Nephron progenitor cell (in vitro differentiated cells): ENCODE results near the gene MAP3K21.

Experiments
- DNase-seq: peaks from one replicate; pipeline ENCODE4 v3.0.0; 2021
- H3K27ac Mint-ChIP-seq: 2 replicates; pipeline ENCODE4 v1.8.0; 2021; ENCODE audit warnings: mild to moderate bottlenecking, moderate library complexity, mixed read lengths
- H3K27me3 Mint-ChIP-seq: 2 replicates; pipeline ENCODE4 v1.8.0; 2021; ENCODE audit warnings: mild to moderate bottlenecking, low read depth, mixed read lengths; ENCODE audit not compliant: poor library complexity
- H3K36me3 Mint-ChIP-seq: 2 replicates; pipeline ENCODE4 v1.8.0; 2021; ENCODE audit warnings: low read depth, mixed read lengths
- H3K4me1 Mint-ChIP-seq: 2 replicates; pipeline ENCODE4 v1.8.0; 2021; ENCODE audit warnings: mixed read lengths
- H3K4me3 Mint-ChIP-seq: 2 replicates; pipeline ENCODE4 v1.8.0; 2021; ENCODE audit warnings: mild to moderate bottlenecking, moderate library complexity, mixed read lengths
- H3K9me3 Mint-ChIP-seq: 2 replicates; pipeline ENCODE4 v1.8.0; 2021; ENCODE audit warnings: mild to moderate bottlenecking, moderate library complexity, mixed read lengths
- CTCF ChIP-seq: fragments of 200-600 bp; sonication (generic); IDR thresholded peaks from 2 replicates; pipeline ENCODE4 v1.5.0; 2021; ENCODE audit warnings: antibody characterized with exemption

The MAP3K21 gene

GRCh38 chr1:233295975-233296322 lies 31.6 kb upstream of the MAP3K21 start:
- Mint-ChIP-seq H3K36me3 (no peaks in the 10 kb centered on the region), H3K27ac (no peak overlapping the region), H3K27me3 (peaks cover 3% of the 10 kb centered on the region), H3K4me1 (peaks cover 14% of the 10 kb centered on the region), H3K4me3 (peak overlapping the region; percentile 84), H3K9me3 (peaks cover 2% of the 10 kb centered on the region)
- no peak for TF ChIP-seq CTCF
- no peak for DNase-seq

- TF ChIP-seq CTCF = no peak
- H3K27me3 Mint-ChIP-seq = peaks cover 3% of the 10 kb centered on the region
- peaks cover 14% of the 10 kb centered on the region for H3K4me1 Mint-ChIP-seq
- no peaks in the 10 kb centered on the region for H3K36me3 Mint-ChIP-seq
- no peak for DNase-seq
- H3K27ac Mint-ChIP-seq = no peak overlapping the region
- no peak overlapping the region for H3K4me3 Mint-ChIP-seq
- peaks cover 8% of the 10 kb centered on the region for H3K9me3 Mint-ChIP-seq
These were observed 28.1 kb upstream of the MAP3K21 start for GRCh38 chr1:233299450-233299849.

GRCh38 chr1:233300326-233300725 lies 27.2 kb upstream of the MAP3K21 start:
- peaks cover 3% of the 10 kb centered on the region for H3K27me3 Mint-ChIP-seq
- H3K9me3 Mint-ChIP-seq = peaks cover 8% of the 10 kb centered on the region
- H3K4me3 Mint-ChIP-seq = no peak overlapping the region
- H3K27ac Mint-ChIP-seq = no peak overlapping the region
- no peak for TF ChIP-seq CTCF
- H3K4me1 Mint-ChIP-seq = peaks cover 7% of the 10 kb centered on the region
- no peaks in the 10 kb centered on the region for H3K36me3 Mint-ChIP-seq
- DNase-seq = no peak

- Mint-ChIP-seq H3K27ac (no peak overlapping the region), H3K36me3 (no peaks in the 10 kb centered on the region), H3K4me3 (no peak overlapping the region), H3K27me3 (no peaks in the 10 kb centered on the region), H3K9me3 (peaks cover 16% of the 10 kb centered on the region), H3K4me1 (no peaks in the 10 kb centered on the region)
- DNase-seq = no peak
- TF ChIP-seq CTCF = peak; percentile 87
These were observed 22.9 kb upstream of the MAP3K21 start for GRCh38 chr1:233304489-233305102.

GRCh38 chr1:233313434-233314155 lies 13.9 kb upstream of the MAP3K21 start:
- H3K36me3 Mint-ChIP-seq = no peaks in the 10 kb centered on the region
- peaks cover 8% of the 10 kb centered on the region for H3K27me3 Mint-ChIP-seq
- no peak for TF ChIP-seq CTCF
- H3K9me3 Mint-ChIP-seq = no peaks in the 10 kb centered on the region
- no peak for DNase-seq
- H3K4me3 Mint-ChIP-seq = no peak overlapping the region
- peaks cover 4% of the 10 kb centered on the region for H3K4me1 Mint-ChIP-seq
- no peak overlapping the region for H3K27ac Mint-ChIP-seq
